Endodermal cell (in vitro differentiated cells): ENCODE measurements around the gene DOK1. TPM values are rescaled to one million over a fixed set of nuclear protein-coding genes. Genes with fewer than 3 reads are reported as not detected.
"Not testable (repeated sequence)": the region's sequence is repeated elsewhere in the genome, so short reads cannot be mapped to it uniquely, and the experiment has no call there.

Experiments used
- DNase-seq: peaks from one replicate; pipeline ENCODE4 v3.0.0-alpha.2; 2017
- H3K27ac ChIP-seq: 2 replicates; pipeline ENCODE4 v1.5.1; 2013; ENCODE audit warnings: mild to moderate bottlenecking, low read depth, low read length, moderate library complexity
- H3K27me3 ChIP-seq: 2 replicates; pipeline ENCODE4 v1.6.1; 2013; ENCODE audit warnings: mild to moderate bottlenecking, low read length, moderate library complexity; ENCODE audit not compliant: insufficient read depth, control insufficient read depth, poor library complexity, severe bottlenecking
- H3K36me3 ChIP-seq: 2 replicates; pipeline ENCODE4 v1.7.0; 2013; ENCODE audit warnings: mild to moderate bottlenecking, low read length, moderate library complexity; ENCODE audit not compliant: control insufficient read depth, insufficient read depth
- H3K4me1 ChIP-seq: one replicate; pipeline ENCODE4 v1.7.0; 2013; ENCODE audit warnings: low read length; ENCODE audit not compliant: control insufficient read depth, insufficient read depth
- H3K4me3 ChIP-seq: 2 replicates; pipeline ENCODE4 v1.5.1; 2013; ENCODE audit warnings: mild to moderate bottlenecking, low read length, moderate library complexity
- H3K9ac ChIP-seq: 2 replicates; pipeline ENCODE4 v1.6.1; 2013; ENCODE audit warnings: mild to moderate bottlenecking, low read length, moderate library complexity; ENCODE audit not compliant: poor library complexity, severe bottlenecking; ENCODE audit errors: extremely low read depth
- H3K9me3 ChIP-seq: 2 replicates; pipeline ENCODE4 v1.6.1; 2013; ENCODE audit warnings: mild to moderate bottlenecking, low read length, moderate library complexity; ENCODE audit not compliant: control insufficient read depth
- H3K27ac Mint-ChIP-seq: 2 replicates; pipeline ENCODE4 v1.8.0; 2020; ENCODE audit warnings: mixed read lengths
- H3K27me3 Mint-ChIP-seq: 2 replicates; pipeline ENCODE4 v1.8.0; 2021; ENCODE audit warnings: mild to moderate bottlenecking, mixed read lengths; ENCODE audit not compliant: insufficient read depth
- H3K36me3 Mint-ChIP-seq: 2 replicates; pipeline ENCODE4 v1.8.0; 2020; ENCODE audit warnings: low read depth, mixed read lengths
- H3K4me1 Mint-ChIP-seq: 2 replicates; pipeline ENCODE4 v1.8.0; 2020; ENCODE audit warnings: mixed read lengths
- H3K4me3 Mint-ChIP-seq: 2 replicates; pipeline ENCODE4 v1.8.0; 2020; ENCODE audit warnings: mild to moderate bottlenecking, moderate library complexity, mixed read lengths
- H3K9me3 Mint-ChIP-seq: 2 replicates; pipeline ENCODE4 v1.8.0; 2020; ENCODE audit warnings: mild to moderate bottlenecking, mixed read lengths
- whole genome bisulfite sequencing, 2 experiments: methylation state at CpG; one replicate each; pipeline versions ENCODE4 v1.1.5 to v1.1.7; 2013; ENCODE audit warnings: missing lambda C conversion rate in 2 of 2, mixed read lengths in 1 of 2; ENCODE audit not compliant: insufficient coverage in 1 of 2, insufficient read length in 1 of 2; 5-methylcytosine and 5-hydroxymethylcytosine counted together
- total RNA-seq, 2 donors: library from RNA; stranded (reverse); fragmentation: NEBNext Ultra II Directional in 1 of 2; extraction: Animal tissue kit (Norgen Biotek cat#: 25700) in 1 of 2; gene quantifications; 2 replicates in 1 of 2; 3 replicates in 1 of 2; pipeline ENCODE4 v1.2.1, GENCODE V29; 2021
- TF ChIP-seq, protein P1 (sequence below): fragments of 200-600 bp; sonication (generic); conservative IDR thresholded peaks from 2 replicates; pipeline ENCODE4 v1.5.0; 2021; ENCODE audit warnings: antibody characterized with exemption, mild to moderate bottlenecking

DOK1 gene
- total RNA-seq, 2 donors from 2014 or later = 12.9 to 15.1 TPM

DNA sequence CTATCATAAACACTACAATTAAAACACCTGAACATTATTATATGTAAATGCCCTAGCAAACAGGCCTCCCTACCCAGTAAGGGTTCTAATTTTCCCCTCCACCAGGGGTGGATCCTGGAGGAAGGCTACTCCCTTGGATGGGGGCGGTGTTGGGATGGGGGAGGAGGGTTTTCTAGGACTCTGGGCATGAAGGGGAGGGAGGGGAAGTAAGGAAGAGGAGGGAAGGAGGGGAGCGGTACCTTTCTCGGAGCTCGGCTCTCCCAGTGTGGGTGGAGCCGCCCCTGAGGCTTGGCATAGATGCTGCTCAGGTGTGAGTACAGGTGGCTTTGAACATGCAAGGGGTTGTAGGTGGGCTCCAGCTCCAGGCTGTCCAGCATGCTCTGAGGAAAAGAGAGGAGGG lies 5.4 kb downstream of the DOK1 start:
- no peak overlapping the region for H3K27ac Mint-ChIP-seq
- peaks cover 6% of the 10 kb centered on the region for H3K36me3 Mint-ChIP-seq
- Histone ChIP-seq H3K4me3 (no peak overlapping the region), H3K36me3 (no peaks in the 10 kb centered on the region), H3K9me3 (no peaks in the 10 kb centered on the region), H3K9ac (no peak overlapping the region), H3K27ac (no peak overlapping the region), H3K4me1 (no peaks in the 10 kb centered on the region), H3K27me3 (peaks cover 36% of the 10 kb centered on the region)
- DNase-seq = peak; percentile 61
- peaks cover 9% of the 10 kb centered on the region for H3K4me1 Mint-ChIP-seq
- H3K9me3 Mint-ChIP-seq = no peaks in the 10 kb centered on the region
- WGBS, 2 experiments = 48 to 52% methylated on average over 4 to 5 of the region's 5 CpGs
- no peak overlapping the region for H3K4me3 Mint-ChIP-seq
- TF ChIP-seq, protein P1, sequence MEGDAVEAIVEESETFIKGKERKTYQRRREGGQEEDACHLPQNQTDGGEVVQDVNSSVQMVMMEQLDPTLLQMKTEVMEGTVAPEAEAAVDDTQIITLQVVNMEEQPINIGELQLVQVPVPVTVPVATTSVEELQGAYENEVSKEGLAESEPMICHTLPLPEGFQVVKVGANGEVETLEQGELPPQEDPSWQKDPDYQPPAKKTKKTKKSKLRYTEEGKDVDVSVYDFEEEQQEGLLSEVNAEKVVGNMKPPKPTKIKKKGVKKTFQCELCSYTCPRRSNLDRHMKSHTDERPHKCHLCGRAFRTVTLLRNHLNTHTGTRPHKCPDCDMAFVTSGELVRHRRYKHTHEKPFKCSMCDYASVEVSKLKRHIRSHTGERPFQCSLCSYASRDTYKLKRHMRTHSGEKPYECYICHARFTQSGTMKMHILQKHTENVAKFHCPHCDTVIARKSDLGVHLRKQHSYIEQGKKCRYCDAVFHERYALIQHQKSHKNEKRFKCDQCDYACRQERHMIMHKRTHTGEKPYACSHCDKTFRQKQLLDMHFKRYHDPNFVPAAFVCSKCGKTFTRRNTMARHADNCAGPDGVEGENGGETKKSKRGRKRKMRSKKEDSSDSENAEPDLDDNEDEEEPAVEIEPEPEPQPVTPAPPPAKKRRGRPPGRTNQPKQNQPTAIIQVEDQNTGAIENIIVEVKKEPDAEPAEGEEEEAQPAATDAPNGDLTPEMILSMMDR = no peak
- peaks cover 52% of the 10 kb centered on the region for H3K27me3 Mint-ChIP-seq

DNA sequence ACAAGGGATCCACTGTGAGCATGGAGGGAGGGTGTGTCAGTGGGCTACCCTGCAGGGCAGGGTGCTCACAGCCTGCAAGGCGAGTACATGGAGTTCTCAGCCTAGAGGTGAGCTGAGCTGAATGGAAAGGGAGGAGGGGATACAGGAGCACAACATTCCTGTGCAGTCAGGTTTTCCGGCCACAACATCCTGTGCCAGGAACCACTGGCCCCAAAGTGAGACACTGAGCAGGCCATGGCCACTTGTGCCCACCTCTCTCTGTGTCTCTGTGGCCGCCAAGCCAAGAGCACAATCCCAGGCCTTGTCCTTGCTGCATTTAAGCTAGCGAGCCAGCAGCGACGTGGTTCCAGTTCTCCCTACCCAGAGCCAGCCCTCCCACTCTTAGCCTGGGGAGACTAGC lies 6.1 kb downstream of the DOK1 start:
- no peaks in the 10 kb centered on the region for H3K36me3 ChIP-seq
- H3K36me3 Mint-ChIP-seq = peaks cover 6% of the 10 kb centered on the region
- peak; percentile 57 for DNase-seq
- H3K4me3 ChIP-seq = no peak overlapping the region
- no peaks in the 10 kb centered on the region for H3K9me3 Mint-ChIP-seq
- H3K27ac ChIP-seq = no peak overlapping the region
- TF ChIP-seq, protein P1 = no peak
- no peaks in the 10 kb centered on the region for H3K4me1 ChIP-seq
- whole genome bisulfite sequencing, 2 experiments = 79 to 100% methylated on average over 1 to 6 of the region's 6 CpGs
- H3K9me3 ChIP-seq = no peaks in the 10 kb centered on the region
- no peak overlapping the region for H3K9ac ChIP-seq
- H3K27me3 ChIP-seq = peaks cover 29% of the 10 kb centered on the region
- peaks cover 9% of the 10 kb centered on the region for H3K4me1 Mint-ChIP-seq
- peaks cover 45% of the 10 kb centered on the region for H3K27me3 Mint-ChIP-seq
- H3K4me3 Mint-ChIP-seq = no peak overlapping the region
- H3K27ac Mint-ChIP-seq = no peak overlapping the region

DNA sequence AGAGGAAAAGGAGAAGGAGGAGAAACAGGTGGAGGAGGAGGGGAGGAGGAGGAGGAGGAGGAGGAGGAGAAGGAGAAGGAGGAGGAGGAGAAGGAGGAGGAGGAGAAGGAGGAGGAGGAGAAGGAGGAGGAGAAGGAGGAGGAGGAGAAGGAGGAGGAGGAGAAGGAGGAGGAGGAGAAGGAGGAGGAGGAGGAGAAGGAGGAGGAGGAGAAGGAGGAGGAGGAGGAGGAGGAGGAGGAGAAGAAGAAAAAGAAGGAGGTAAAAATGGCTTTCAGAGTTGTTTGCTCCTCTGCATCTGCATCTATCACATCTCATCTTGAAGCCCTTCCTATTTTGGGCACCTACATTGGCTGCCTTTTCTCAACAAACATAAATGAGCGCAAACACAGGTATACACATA lies 6.5 kb downstream of the DOK1 start:
- not testable (repeated sequence) for H3K27ac Mint-ChIP-seq

More for the DNA sequence above, 6.5 kb downstream of the DOK1 start:
- peaks cover 28% of the 10 kb centered on the region for H3K27me3 ChIP-seq
- H3K9me3 ChIP-seq, H3K4me1 ChIP-seq, H3K36me3 Mint-ChIP-seq, H3K4me1 Mint-ChIP-seq, DNase-seq, H3K4me3 ChIP-seq, H3K9me3 Mint-ChIP-seq, H3K27ac ChIP-seq, H3K36me3 ChIP-seq, H3K9ac ChIP-seq, H3K4me3 Mint-ChIP-seq: not testable (repeated sequence)
- 92% methylated on average over 1 of the region's 1 CpG; no CpG with 5 or more reads in 1 of the 2 experiments for WGBS, 2 experiments
- peaks cover 41% of the 10 kb centered on the region for H3K27me3 Mint-ChIP-seq
